Endothelial cell (in vitro differentiated cells): Measurements from ENCODE around the gene CLCN3. TPM values are rescaled to one million over a fixed set of nuclear protein-coding genes. Genes with fewer than 3 reads are reported as not detected.
"Not testable (repeated sequence)": the region's sequence is repeated elsewhere in the genome, so short reads cannot be mapped to it uniquely, and the experiment has no call there.

Source experiments
- DNase-seq: peaks from one replicate; pipeline ENCODE4 v3.0.0; 2021; ENCODE audit warnings: low spot score
- H3K27ac Mint-ChIP-seq: one replicate; pipeline ENCODE4 v1.8.0; 2021; ENCODE audit warnings: mixed read lengths, inconsistent platforms; ENCODE audit not compliant: unreplicated experiment
- H3K27me3 Mint-ChIP-seq: one replicate; pipeline ENCODE4 v1.8.0; 2021; ENCODE audit warnings: mild to moderate bottlenecking, moderate library complexity, mixed read lengths, inconsistent platforms; ENCODE audit not compliant: unreplicated experiment
- H3K36me3 Mint-ChIP-seq: one replicate; pipeline ENCODE4 v1.8.0; 2021; ENCODE audit warnings: mild to moderate bottlenecking, low read depth, mixed read lengths, inconsistent platforms; ENCODE audit not compliant: unreplicated experiment
- H3K4me1 Mint-ChIP-seq: one replicate; pipeline ENCODE4 v1.8.0; 2021; ENCODE audit warnings: mild to moderate bottlenecking, mixed read lengths, inconsistent platforms; ENCODE audit not compliant: unreplicated experiment
- H3K4me3 Mint-ChIP-seq: one replicate; pipeline ENCODE4 v1.8.0; 2021; ENCODE audit warnings: mild to moderate bottlenecking, mixed read lengths, inconsistent platforms; ENCODE audit not compliant: unreplicated experiment
- H3K9me3 Mint-ChIP-seq: one replicate; pipeline ENCODE4 v1.8.0; 2021; ENCODE audit warnings: mixed read lengths, inconsistent platforms; ENCODE audit not compliant: unreplicated experiment
- total RNA-seq: library from RNA; stranded (reverse); fragmentation: NEBNext Ultra II Directional; extraction: Animal tissue kit (Norgen Biotek cat#: 25700); gene quantifications from one replicate; pipeline ENCODE4 v1.2.1, GENCODE V29; 2021; ENCODE audit not compliant: unreplicated experiment
- TF ChIP-seq, protein P1 (sequence below): fragments of 200-600 bp; sonication (generic); IDR thresholded peaks from one replicate; pipeline ENCODE4 v1.5.0; 2021; ENCODE audit warnings: antibody characterized with exemption; ENCODE audit not compliant: unreplicated experiment

The CLCN3 gene
- total RNA-seq, 1 donor from 2014 or later, result 58.0 TPM

DNA sequence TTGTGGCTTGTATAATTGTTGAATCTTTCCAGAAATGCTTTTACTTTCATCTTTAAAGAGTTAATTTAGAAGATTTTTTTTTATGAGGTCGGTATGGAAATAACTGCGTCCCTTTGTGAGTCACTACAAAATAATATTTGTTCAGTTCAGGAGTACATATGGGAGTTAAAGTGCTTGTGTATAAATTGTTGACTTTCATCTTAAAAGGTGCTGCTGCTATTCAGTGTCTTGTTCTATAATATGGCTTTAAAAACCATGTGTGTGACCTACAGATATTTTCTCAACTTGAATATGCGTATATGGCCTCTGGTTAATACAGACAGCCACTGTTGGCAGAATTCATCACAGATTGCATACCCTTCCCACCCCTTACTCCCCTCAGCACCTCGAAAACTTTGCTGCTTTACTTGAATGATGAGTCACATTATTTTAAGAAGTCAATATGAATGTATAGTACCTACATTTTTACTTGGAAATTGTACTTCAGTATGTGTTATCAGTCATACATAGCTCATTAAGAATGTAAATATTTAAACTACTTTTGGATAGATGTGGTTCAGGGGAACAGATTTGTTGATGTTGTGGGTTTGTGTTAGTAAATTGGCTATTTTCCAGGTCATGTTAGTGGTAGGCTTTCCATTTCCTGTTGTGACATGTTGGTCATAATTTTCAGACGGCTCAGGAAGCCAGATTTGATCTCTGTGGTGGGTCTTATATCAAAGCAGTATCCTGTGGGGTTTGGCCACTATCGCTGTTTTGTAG, 1.5 kb downstream of the CLCN3 start:
- peaks cover 27% of the 10 kb centered on the region for H3K4me1 Mint-ChIP-seq
- peaks cover 2% of the 10 kb centered on the region for H3K27me3 Mint-ChIP-seq
- H3K27ac Mint-ChIP-seq, result peak overlapping the region; percentile 94
- peaks cover 4% of the 10 kb centered on the region for H3K36me3 Mint-ChIP-seq
- H3K9me3 Mint-ChIP-seq, result peaks cover 4% of the 10 kb centered on the region
- DNase-seq, result no peak
- TF ChIP-seq, protein P1, sequence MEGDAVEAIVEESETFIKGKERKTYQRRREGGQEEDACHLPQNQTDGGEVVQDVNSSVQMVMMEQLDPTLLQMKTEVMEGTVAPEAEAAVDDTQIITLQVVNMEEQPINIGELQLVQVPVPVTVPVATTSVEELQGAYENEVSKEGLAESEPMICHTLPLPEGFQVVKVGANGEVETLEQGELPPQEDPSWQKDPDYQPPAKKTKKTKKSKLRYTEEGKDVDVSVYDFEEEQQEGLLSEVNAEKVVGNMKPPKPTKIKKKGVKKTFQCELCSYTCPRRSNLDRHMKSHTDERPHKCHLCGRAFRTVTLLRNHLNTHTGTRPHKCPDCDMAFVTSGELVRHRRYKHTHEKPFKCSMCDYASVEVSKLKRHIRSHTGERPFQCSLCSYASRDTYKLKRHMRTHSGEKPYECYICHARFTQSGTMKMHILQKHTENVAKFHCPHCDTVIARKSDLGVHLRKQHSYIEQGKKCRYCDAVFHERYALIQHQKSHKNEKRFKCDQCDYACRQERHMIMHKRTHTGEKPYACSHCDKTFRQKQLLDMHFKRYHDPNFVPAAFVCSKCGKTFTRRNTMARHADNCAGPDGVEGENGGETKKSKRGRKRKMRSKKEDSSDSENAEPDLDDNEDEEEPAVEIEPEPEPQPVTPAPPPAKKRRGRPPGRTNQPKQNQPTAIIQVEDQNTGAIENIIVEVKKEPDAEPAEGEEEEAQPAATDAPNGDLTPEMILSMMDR, result no peak
- peak overlapping the region; percentile 95 for H3K4me3 Mint-ChIP-seq

DNA sequence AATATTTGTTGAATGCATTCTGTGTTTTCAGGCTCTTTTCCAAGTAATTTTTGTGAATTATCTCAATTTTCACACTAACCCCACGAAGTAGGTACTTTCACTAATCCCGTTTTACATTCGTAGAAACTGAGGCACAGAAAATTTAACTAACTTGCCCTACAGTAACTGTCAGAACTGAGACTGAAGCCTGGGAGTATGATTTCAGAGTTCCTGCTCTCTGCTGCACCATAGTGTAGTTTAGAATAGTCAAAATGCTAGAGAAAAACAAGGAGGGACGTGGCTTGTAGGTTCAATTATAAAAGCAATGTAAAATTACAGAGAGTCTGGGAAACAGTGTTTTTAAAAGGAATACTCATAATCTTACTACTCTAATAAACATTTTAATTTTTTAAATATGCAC, 2.2 kb downstream of the CLCN3 start:
- no peak for DNase-seq
- Mint-ChIP-seq H3K4me1 (peaks cover 27% of the 10 kb centered on the region), H3K4me3 (peak overlapping the region; percentile 95), H3K9me3 (peaks cover 4% of the 10 kb centered on the region), H3K36me3 (peaks cover 4% of the 10 kb centered on the region), H3K27ac (peak overlapping the region; percentile 94), H3K27me3 (peaks cover 2% of the 10 kb centered on the region)
- TF ChIP-seq, protein P1, result no peak

DNA sequence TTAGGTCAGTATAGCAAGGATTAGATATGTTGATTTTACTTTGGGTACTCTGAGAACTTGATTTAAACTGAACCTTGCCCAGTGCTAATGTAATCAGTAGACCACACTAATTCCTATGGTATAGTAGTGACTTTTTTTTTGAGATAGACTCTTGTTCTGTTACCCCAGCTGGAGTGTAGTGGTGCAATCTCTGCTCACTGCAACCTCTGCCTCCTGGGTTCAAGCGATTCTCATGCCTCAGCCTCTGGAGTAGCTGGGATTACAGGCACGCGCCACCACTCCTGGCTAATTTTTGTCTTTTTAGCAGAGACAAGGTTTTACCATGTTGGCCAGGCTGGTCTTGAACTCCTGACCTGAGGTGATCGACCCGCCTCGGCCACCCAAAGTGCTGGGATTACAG, 3.6 kb downstream of the CLCN3 start:
- not testable (repeated sequence) for H3K27ac Mint-ChIP-seq, H3K36me3 Mint-ChIP-seq, H3K4me3 Mint-ChIP-seq, H3K9me3 Mint-ChIP-seq, DNase-seq, H3K27me3 Mint-ChIP-seq
- H3K4me1 Mint-ChIP-seq, result peaks cover 21% of the 10 kb centered on the region

DNA sequence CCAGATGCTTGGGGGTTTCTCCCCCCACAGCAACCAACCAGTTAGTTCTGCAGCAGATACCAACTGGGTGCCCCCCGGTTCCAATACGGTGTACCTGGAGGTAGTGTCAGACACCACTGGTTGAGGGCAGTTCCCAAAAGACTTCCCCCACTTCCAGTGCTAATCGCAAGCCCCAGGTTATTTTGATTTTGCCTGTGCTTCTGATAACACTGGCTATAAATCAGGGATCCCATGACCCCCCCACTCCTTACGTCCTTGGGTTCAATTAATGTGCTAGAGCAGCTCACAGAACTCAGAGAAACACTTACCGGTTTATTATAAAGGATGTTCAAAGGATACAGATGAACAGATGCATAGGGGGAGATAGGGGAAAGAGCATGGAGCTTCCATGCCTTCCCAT, 5.5 kb downstream of the CLCN3 start:
- TF ChIP-seq, protein P1, result no peak
- H3K27ac Mint-ChIP-seq, result no peak overlapping the region
- H3K27me3 Mint-ChIP-seq, result no peaks in the 10 kb centered on the region
- H3K4me3 Mint-ChIP-seq, result no peak overlapping the region
- DNase-seq, result no peak
- peaks cover 4% of the 10 kb centered on the region for H3K36me3 Mint-ChIP-seq
- H3K4me1 Mint-ChIP-seq, result peaks cover 18% of the 10 kb centered on the region
- no peaks in the 10 kb centered on the region for H3K9me3 Mint-ChIP-seq

DNA sequence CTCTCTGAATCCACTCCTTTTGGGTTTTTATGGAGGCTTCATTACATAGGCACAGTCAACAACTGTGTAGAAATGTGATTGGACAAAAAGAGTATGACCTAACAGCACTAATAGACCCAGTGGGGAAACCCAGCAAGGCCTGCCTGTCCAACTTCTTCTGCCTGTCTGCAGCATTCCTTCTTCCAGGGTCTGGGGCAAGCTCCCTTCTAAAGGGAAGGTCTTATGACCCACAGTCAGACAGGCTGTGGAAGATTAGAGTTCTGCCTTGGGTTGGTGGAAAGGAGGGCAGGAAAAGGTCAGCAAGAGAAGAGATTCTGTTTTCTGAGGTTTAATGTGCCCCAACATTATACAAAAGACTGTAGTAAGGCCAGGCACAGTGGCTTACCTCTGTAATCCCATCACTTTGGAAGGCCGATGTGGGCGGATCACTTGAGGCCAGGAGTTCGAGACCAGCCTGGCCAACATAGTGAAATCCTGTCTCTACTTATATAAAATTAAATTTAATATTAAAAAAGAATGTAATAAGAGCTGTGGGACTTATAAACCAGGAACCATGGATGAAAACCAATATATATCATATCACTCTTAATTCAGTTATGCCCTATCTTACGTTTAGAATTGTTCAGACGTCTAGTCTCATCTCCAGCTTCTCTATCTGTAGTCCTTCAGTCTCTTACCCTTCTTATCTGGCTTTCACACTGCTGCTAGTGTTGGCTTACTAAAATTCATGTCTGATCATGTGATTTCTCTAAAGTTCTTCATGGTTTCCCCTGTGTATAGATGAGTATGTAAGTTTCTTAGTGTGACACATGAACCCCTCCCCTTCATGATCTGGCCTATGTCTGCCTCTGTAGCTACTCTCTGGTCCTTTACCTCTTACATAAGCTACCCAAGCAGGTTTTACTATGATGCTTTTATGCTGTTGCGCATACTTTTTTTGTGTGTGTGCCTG, 6.2 kb downstream of the CLCN3 start:
- Mint-ChIP-seq H3K27ac (no peak overlapping the region), H3K4me3 (no peak overlapping the region), H3K4me1 (peaks cover 17% of the 10 kb centered on the region), H3K27me3 (no peaks in the 10 kb centered on the region), H3K36me3 (peaks cover 4% of the 10 kb centered on the region), H3K9me3 (no peaks in the 10 kb centered on the region)
- DNase-seq, result no peak
- TF ChIP-seq, protein P1, result no peak
